Keratinocyte (primary cell): ENCODE results near the gene CRYL1. TPM values are rescaled to one million over a fixed set of nuclear protein-coding genes. Genes with fewer than 3 reads are reported as not detected.

Source experiments
- DNase-seq: peaks from one replicate; pipeline ENCODE4 v3.0.0-alpha.2; 2011; ENCODE audit warnings: low read depth, missing footprints, low spot score
- FAIRE-seq: peaks from 2 replicates; lab custom pipeline; 2011; peaks lifted over from hg19 to GRCh38; lab: Jason Lieb, UNC
- H2AFZ ChIP-seq: 2 replicates; pipeline ENCODE4 v1.6.0; 2012; ENCODE audit warnings: low read length, control low read depth, inconsistent platforms; ENCODE audit not compliant: control insufficient read depth
- H3K27ac ChIP-seq: 2 replicates; pipeline ENCODE4 v1.5.1; 2011; ENCODE audit warnings: low read length; ENCODE audit not compliant: control insufficient read depth, insufficient read depth
- H3K27me3 ChIP-seq: 3 replicates; pipeline ENCODE4 v1.6.0; 2011; ENCODE audit warnings: low read length; ENCODE audit not compliant: control insufficient read depth, insufficient read depth; ENCODE audit errors: extremely low read depth
- H3K36me3 ChIP-seq, 2 experiments: 2 replicates in 1 of 2; 3 replicates in 1 of 2; pipeline ENCODE4 v1.5.1; 2011; ENCODE audit warnings: low read length in 2 of 2, mild to moderate bottlenecking in 1 of 2; ENCODE audit not compliant: control insufficient read depth in 2 of 2, insufficient read depth in 2 of 2; ENCODE audit errors: extremely low read depth in 1 of 2
- H3K4me1 ChIP-seq: 3 replicates; pipeline ENCODE4 v1.5.1; 2011; ENCODE audit warnings: low read length; ENCODE audit not compliant: control insufficient read depth, insufficient read depth; ENCODE audit errors: extremely low read depth
- H3K4me2 ChIP-seq: 3 replicates; pipeline ENCODE4 v1.6.0; 2011; ENCODE audit warnings: low read depth, low read length; ENCODE audit not compliant: control insufficient read depth, insufficient read depth; ENCODE audit errors: extremely low read depth
- H3K4me3 ChIP-seq, 3 experiments: fragments of 200-600 bp in 1 of 3; sonication (generic) in 1 of 3; 2 replicates in 2 of 3; 3 replicates in 1 of 3; pipeline ENCODE4 v1.5.1; 2011 to 2016; ENCODE audit warnings: low read length in 3 of 3, mild to moderate bottlenecking in 3 of 3, control low read depth in 2 of 3, inconsistent platforms in 1 of 3, low read depth in 1 of 3, mixed read lengths in 1 of 3, mixed run types in 1 of 3, moderate library complexity in 1 of 3; ENCODE audit not compliant: control insufficient read depth in 2 of 3, insufficient read depth in 2 of 3; ENCODE audit errors: extremely low read depth in 1 of 3
- H3K79me2 ChIP-seq: 2 replicates; pipeline ENCODE4 v1.6.0; 2012; ENCODE audit warnings: low read length; ENCODE audit not compliant: control insufficient read depth, insufficient read depth
- H3K9ac ChIP-seq: 3 replicates; pipeline ENCODE4 v1.6.0; 2011; ENCODE audit warnings: low read length; ENCODE audit not compliant: control insufficient read depth, insufficient read depth; ENCODE audit errors: extremely low read depth
- H3K9me1 ChIP-seq: 3 replicates; pipeline ENCODE4 v1.6.0; 2011; ENCODE audit warnings: low read length; ENCODE audit not compliant: control insufficient read depth, insufficient read depth; ENCODE audit errors: extremely low read depth
- H3K9me3 ChIP-seq: 2 replicates; pipeline ENCODE4 v1.5.1; 2012; ENCODE audit warnings: low read depth, low read length; ENCODE audit not compliant: control insufficient read depth
- H4K20me1 ChIP-seq: 3 replicates; pipeline ENCODE4 v1.6.0; 2011; ENCODE audit warnings: low read length; ENCODE audit not compliant: control insufficient read depth, insufficient read depth; ENCODE audit errors: extremely low read depth
- CTCF ChIP-seq, 3 experiments: IDR thresholded peaks in 1 of 3; conservative IDR thresholded peaks in 1 of 3; optimal IDR thresholded peaks in 1 of 3; 2 replicates in 2 of 3; 3 replicates in 1 of 3; pipeline versions ENCODE3 to v1.5.1; 2011; ENCODE audit warnings: low read length in 3 of 3, mild to moderate bottlenecking in 3 of 3, moderate library complexity in 2 of 3, control low read depth in 1 of 3, inconsistent platforms in 1 of 3; ENCODE audit not compliant: insufficient read depth in 2 of 3; ENCODE audit errors: extremely low read depth in 1 of 3
- EZH2 ChIP-seq: IDR thresholded peaks from one replicate; pipeline ENCODE4 v1.6.1; 2012; ENCODE audit warnings: inconsistent platforms, mild to moderate bottlenecking, low read length, moderate library complexity
- dilution Hi-C: fragments of 300-500 bp; cut with MboI; formaldehyde crosslinking; loops from one replicate; pipeline ENCODE4 v1.7.0; 2020; ENCODE audit warnings: low sequenced_read_pairs; ENCODE audit not compliant: extremely low pct_ligation_motif_present
- polyA plus RNA-seq, 5 experiments: library from polyadenylated mRNA; depleted of rRNA in 3 of 5; stranded (reverse) in 3 of 5; stranded (forward) in 1 of 5; unstranded in 1 of 5; fragments of >200 nt; gene quantifications; 1 replicate in 1 of 5; 2 replicates in 3 of 5; 3 replicates in 1 of 5; pipeline versions ENCODE4 v1.2.1 to v1.2.3, GENCODE V29; 2011 to 2012; ENCODE audit warnings: missing spikeins in 2 of 5, low read depth in 1 of 5, low replicate concordance in 1 of 5

CRYL1 gene
- polyA plus RNA-seq, 1 donor (not counting 4 experiments of a cell fraction or from before 2014, with no cell fraction given), result 27.2 TPM

- H2AFZ ChIP-seq, result no peak overlapping the region
- H4K20me1 ChIP-seq, result no peaks in the 10 kb centered on the region
- TF ChIP-seq EZH2 (no peak), CTCF (optimal IDR thresholded peaks at IDR 0.05 in 1 of 3, IDR thresholded peaks at IDR 0.05 in 1 of 3, conservative IDR thresholded peaks at IDR 0.05 in 1 of 3; ENCODE audit: extremely low read depth in 1 of 3, insufficient read depth in 2 of 3, low read length in 3 of 3) (no peak)
- H3K4me3 ChIP-seq, result no peak overlapping the region
- FAIRE-seq (no peak), DNase-seq (no peak)
- H3K27ac ChIP-seq, result peak overlapping the region; percentile 60
- H3K4me1 ChIP-seq, result peaks cover 45% of the 10 kb centered on the region
- no peaks in the 10 kb centered on the region for H3K9me1 ChIP-seq
- no peaks in the 10 kb centered on the region for H3K36me3 ChIP-seq
- H3K9ac ChIP-seq, result no peak overlapping the region
- no peaks in the 10 kb centered on the region for H3K27me3 ChIP-seq
- no peak overlapping the region for H3K4me2 ChIP-seq
- dilution Hi-C loops, result no loop called here
- H3K9me3 ChIP-seq, result no peaks in the 10 kb centered on the region
- H3K79me2 ChIP-seq, result no peaks in the 10 kb centered on the region
Observed at GRCh38 chr13:20431687-20432384, 93.8 kb downstream of the CRYL1 start.

GRCh38 chr13:20431080-20431479, 94.6 kb downstream of the CRYL1 start:
- Histone ChIP-seq H3K4me3 (no peak overlapping the region), H3K27me3 (no peaks in the 10 kb centered on the region), H2AFZ (peak overlapping the region; percentile 76), H3K79me2 (no peaks in the 10 kb centered on the region), H4K20me1 (no peaks in the 10 kb centered on the region), H3K9me3 (no peaks in the 10 kb centered on the region), H3K9ac (no peak overlapping the region), H3K4me1 (peaks cover 52% of the 10 kb centered on the region), H3K27ac (peak overlapping the region; percentile 74), H3K4me2 (peak overlapping the region; percentile 46), H3K9me1 (no peaks in the 10 kb centered on the region), H3K36me3 (no peaks in the 10 kb centered on the region)
- FAIRE-seq, result peak; percentile 99
- dilution Hi-C loops, result no loop called here
- peak; percentile 61 for DNase-seq
- TF ChIP-seq CTCF (optimal IDR thresholded peaks at IDR 0.05 in 1 of 3, IDR thresholded peaks at IDR 0.05 in 1 of 3, conservative IDR thresholded peaks at IDR 0.05 in 1 of 3; ENCODE audit: extremely low read depth in 1 of 3, insufficient read depth in 2 of 3, low read length in 3 of 3), result no peak
- no peak for TF ChIP-seq EZH2
